Measurements from ENCODE around the gene SLAMF8. TPM values are rescaled to one million over a fixed set of nuclear protein-coding genes. Genes with fewer than 3 reads are reported as not detected.

Gene SLAMF8
- total RNA-seq, 2 donors from 2014 or later = 1.5 to 1.9 TPM

DNA sequence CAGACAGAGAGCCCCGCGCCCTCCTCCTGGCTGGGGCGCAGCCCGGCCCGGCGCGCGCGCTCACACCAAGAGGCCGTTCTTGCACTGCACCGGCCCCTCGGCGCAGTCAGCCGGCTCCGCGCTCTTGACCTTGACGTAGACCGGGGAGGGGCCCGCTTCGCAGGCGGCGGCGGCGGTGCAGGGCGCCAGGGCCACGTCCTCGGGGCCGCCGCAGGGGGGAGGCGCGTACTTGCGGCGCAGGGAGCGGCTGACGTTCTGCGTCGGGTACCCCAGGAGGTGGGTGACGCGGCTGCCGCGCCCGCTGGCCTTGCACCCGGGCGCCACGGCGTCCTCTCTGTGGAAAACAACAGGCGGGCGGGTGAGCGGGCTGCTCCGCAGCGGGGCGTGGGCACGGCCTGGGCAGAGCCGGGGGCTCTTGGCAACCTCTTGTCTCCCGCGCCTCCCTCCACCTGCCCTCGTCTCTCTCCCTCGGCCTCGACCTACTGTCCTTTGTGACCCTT is 28.1 kb downstream of the SLAMF8 start:
- no peaks in the 10 kb centered on the region for H3K36me3 ChIP-seq
- TF ChIP-seq, protein P1, sequence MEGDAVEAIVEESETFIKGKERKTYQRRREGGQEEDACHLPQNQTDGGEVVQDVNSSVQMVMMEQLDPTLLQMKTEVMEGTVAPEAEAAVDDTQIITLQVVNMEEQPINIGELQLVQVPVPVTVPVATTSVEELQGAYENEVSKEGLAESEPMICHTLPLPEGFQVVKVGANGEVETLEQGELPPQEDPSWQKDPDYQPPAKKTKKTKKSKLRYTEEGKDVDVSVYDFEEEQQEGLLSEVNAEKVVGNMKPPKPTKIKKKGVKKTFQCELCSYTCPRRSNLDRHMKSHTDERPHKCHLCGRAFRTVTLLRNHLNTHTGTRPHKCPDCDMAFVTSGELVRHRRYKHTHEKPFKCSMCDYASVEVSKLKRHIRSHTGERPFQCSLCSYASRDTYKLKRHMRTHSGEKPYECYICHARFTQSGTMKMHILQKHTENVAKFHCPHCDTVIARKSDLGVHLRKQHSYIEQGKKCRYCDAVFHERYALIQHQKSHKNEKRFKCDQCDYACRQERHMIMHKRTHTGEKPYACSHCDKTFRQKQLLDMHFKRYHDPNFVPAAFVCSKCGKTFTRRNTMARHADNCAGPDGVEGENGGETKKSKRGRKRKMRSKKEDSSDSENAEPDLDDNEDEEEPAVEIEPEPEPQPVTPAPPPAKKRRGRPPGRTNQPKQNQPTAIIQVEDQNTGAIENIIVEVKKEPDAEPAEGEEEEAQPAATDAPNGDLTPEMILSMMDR (IDR thresholded peaks at IDR 0.05) = no peak
- H3K27me3 ChIP-seq = no peaks in the 10 kb centered on the region
- intact Hi-C loops (cut with DNase I) = no loop called here
- DNase-seq = peak; percentile 87
- H3K9ac ChIP-seq (ENCODE audit: low read depth in 2 of 2, low read length in 2 of 2) = peak overlapping the region; percentile 78 to 80
- peak overlapping the region; percentile 78 for H3K4me3 ChIP-seq
- no peaks in the 10 kb centered on the region for H3K4me1 ChIP-seq
- H3K9me3 ChIP-seq = no peaks in the 10 kb centered on the region
- H3K27ac ChIP-seq = peak overlapping the region; percentile 94

DNA sequence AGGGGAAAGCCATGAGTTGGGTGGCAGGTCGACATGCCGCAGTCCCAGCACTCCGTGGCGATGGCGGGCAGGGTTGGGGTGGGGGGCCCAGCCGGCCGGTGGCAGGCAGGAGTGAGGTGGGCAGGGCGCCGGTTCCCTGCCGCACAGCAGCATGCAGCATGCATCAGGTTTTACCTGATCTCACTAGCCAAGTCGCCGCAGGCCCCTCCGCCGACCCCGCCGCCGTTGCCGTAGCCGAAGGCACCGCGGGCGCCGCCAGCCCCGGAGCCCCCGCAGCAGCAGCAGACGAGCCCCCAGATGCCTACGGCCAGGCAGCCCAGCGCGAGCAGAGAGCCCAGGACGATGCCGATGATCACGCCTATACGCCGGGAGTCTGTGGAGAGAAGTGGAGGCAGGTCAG is 29.0 kb downstream of the SLAMF8 start:
- H3K36me3 ChIP-seq = no peaks in the 10 kb centered on the region
- H3K4me3 ChIP-seq = no peak overlapping the region
- no peak overlapping the region for H3K27ac ChIP-seq
- no peaks in the 10 kb centered on the region for H3K4me1 ChIP-seq
- no peaks in the 10 kb centered on the region for H3K27me3 ChIP-seq
- H3K9ac ChIP-seq (ENCODE audit: low read depth in 2 of 2, low read length in 2 of 2) = peak overlapping the region in 1 of 2 donors; percentile 13
- DNase-seq = no peak
- TF ChIP-seq, protein P1 (IDR thresholded peaks at IDR 0.05) = no peak
- H3K9me3 ChIP-seq = no peaks in the 10 kb centered on the region
- intact Hi-C loops (cut with DNase I) = no loop called here

- H3K4me1 ChIP-seq = no peaks in the 10 kb centered on the region
- no peak for DNase-seq
- H3K27me3 ChIP-seq = no peaks in the 10 kb centered on the region
- no peak overlapping the region for H3K9ac ChIP-seq (ENCODE audit: low read depth in 2 of 2, low read length in 2 of 2)
- no peaks in the 10 kb centered on the region for H3K36me3 ChIP-seq
- H3K9me3 ChIP-seq = no peaks in the 10 kb centered on the region
- intact Hi-C loops (cut with DNase I) = no loop called here
- TF ChIP-seq, protein P1 (IDR thresholded peaks at IDR 0.05) = no peak
- H3K27ac ChIP-seq = no peak overlapping the region
- no peak overlapping the region for H3K4me3 ChIP-seq
Observed at GRCh38 chr1:159856576-159856975, 29.9 kb downstream of the SLAMF8 start.

GRCh38 chr1:159857889-159858288 is 31.2 kb downstream of the SLAMF8 start:
- H3K9ac ChIP-seq (ENCODE audit: low read depth in 2 of 2, low read length in 2 of 2) = no peak overlapping the region
- no peaks in the 10 kb centered on the region for H3K27me3 ChIP-seq
- H3K36me3 ChIP-seq = no peaks in the 10 kb centered on the region
- no peak overlapping the region for H3K4me3 ChIP-seq
- TF ChIP-seq, protein P1 (IDR thresholded peaks at IDR 0.05) = no peak
- no peak overlapping the region for H3K27ac ChIP-seq
- no peaks in the 10 kb centered on the region for H3K9me3 ChIP-seq
- intact Hi-C loops (cut with DNase I) = no loop called here
- no peak for DNase-seq
- no peaks in the 10 kb centered on the region for H3K4me1 ChIP-seq

GRCh38 chr1:159859767-159860322 is 33.2 kb downstream of the SLAMF8 start:
- intact Hi-C loops (cut with DNase I) = no loop called here
- Histone ChIP-seq H3K4me1 (no peaks in the 10 kb centered on the region), H3K27me3 (no peaks in the 10 kb centered on the region), H3K4me3 (no peak overlapping the region), H3K9me3 (no peaks in the 10 kb centered on the region), H3K36me3 (no peaks in the 10 kb centered on the region), H3K9ac (ENCODE audit: low read depth in 2 of 2, low read length in 2 of 2) (no peak overlapping the region), H3K27ac (no peak overlapping the region)
- TF ChIP-seq, protein P1 (IDR thresholded peaks at IDR 0.05) = no peak
- no peak for DNase-seq
